NCI-H1092 treated with DMSO at 0.1 percent for 48 hours (cell line): Measurements from ENCODE around the gene PDZD2.
A peak's percentile ranks its signal among the peaks of the same experiment; 100 is the strongest.
"Not testable (repeated sequence)": the region's sequence is repeated elsewhere in the genome, so short reads cannot be mapped to it uniquely, and the experiment has no call there.

Experiments used
- DNase-seq: peaks from one replicate; lab custom pipeline; 2025; lab: John Stamatoyannopoulos, UW

Gene PDZD2

DNA sequence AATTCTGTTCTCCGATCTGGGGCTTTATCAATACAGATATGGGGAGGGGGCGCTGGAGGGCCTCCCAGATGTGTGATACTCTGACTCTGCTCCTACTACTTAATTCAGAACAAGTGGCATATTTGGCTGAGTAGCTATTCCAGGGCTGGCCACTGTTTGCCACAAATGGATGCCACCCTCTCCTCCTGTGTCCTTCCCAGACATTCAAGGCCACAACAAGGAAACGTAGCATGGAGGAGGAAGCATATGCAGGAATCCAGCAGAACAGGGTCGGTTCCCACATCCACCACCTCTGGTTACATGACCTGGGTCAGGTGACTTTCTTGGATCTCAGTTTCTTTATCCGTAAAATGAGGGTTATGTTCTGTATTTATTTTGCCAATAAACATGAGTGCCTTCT is 404.2 kb downstream of the PDZD2 start:
- no peak for DNase-seq

DNA sequence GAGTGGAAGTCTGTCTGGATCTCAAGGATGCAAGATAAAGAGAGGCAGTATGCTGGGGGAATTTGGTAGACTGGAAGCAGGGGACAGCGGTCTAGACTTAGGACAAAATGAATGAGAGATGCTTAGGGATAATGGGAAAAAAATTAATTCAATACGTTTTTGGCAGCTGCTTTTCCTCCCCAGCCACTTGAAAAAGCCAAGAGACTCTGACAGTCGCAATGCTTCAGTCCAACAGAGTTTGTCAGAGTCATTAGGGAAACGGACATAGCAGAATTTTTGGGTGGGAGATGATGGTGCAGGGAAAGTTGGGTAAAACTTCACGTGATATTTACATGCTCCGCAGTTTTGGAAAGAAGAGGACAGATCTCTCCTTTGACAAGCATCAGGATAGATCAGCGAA is 405.5 kb downstream of the PDZD2 start:
- DNase-seq, result no peak

DNA sequence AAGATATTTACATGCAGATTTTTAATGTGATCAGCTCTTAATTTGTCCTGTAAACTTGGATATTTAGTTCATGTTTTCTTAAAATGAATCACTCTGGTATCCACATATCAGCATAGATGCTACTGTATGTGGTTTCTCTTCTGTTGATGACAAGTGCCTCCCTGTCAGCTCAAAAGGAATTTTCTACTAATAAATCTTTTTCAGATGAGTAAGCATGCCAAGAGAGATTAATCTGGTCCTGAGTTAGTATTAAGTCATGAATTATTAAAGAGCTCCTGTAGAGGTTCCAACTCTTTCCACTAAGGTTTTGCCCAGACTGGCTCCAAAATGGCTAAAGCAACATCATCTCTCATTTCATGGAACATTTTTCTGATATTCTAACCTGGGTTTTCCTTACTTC is 406.0 kb downstream of the PDZD2 start:
- no peak for DNase-seq

DNA sequence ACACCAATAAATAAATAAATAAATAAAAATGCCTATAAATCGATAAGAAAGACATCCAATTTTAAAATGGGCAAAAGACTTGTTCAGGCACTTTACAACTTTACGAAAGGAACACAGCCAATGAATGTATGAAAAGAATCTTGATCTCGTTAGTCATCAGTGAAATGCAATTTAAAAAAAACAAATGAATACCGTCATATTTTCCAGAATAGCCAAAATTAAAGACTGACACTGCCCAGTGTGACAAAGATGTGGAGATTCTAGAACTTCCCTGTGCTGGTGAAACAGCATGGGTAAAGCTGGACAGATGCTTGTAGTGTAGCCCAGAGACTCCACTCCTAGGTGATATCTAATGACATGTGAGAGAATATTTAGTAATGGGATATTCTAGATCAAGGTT is 408.1 kb downstream of the PDZD2 start:
- no peak for DNase-seq

GRCh38 chr5:32051796-32052195 is 412.9 kb downstream of the PDZD2 start:
- DNase-seq, result no peak

DNA sequence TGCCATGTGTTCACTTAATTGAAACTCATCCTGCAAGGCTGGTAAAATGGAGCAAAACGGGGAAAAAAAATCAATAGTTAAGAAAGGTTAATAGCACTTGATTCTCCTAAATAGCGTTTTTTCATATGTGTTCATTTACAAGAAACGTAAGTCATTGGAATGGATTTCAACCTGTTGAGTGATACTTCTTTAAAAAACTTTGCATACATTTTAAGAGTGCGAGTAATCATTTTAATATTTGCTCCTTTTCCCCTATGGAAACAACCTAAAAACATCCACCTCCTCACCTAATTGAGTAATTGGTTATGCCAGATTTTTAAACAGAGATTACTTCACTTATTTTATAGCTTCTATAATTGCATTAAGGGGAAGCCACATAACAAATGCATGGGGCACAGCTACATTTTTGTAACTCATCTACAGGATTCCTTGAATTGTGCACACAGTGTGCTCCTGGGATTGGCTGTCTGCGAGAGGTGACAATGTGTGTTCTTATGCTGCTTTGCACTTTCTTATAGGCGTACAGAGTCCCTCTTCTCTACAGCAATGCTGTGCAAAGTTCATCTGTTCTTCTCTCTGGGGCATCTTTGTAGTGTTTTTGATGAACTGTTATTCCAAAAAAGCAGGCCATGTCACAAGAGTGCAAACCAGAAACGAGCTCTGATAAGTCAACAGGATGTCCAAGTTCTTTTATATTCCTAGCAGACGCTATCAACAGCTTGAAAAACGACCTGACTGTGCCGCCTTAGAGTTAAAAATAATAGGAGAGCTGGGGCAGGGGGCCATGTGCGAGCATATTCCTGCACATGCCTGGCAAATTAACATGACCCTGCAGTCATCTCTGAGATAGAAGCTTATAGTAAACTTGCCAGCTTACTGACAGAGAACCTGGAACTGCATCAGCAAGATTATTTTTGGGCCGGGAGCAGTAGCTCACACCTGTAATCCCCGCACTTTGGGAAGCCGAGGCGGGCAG is 417.2 kb downstream of the PDZD2 start:
- no peak for DNase-seq

DNA sequence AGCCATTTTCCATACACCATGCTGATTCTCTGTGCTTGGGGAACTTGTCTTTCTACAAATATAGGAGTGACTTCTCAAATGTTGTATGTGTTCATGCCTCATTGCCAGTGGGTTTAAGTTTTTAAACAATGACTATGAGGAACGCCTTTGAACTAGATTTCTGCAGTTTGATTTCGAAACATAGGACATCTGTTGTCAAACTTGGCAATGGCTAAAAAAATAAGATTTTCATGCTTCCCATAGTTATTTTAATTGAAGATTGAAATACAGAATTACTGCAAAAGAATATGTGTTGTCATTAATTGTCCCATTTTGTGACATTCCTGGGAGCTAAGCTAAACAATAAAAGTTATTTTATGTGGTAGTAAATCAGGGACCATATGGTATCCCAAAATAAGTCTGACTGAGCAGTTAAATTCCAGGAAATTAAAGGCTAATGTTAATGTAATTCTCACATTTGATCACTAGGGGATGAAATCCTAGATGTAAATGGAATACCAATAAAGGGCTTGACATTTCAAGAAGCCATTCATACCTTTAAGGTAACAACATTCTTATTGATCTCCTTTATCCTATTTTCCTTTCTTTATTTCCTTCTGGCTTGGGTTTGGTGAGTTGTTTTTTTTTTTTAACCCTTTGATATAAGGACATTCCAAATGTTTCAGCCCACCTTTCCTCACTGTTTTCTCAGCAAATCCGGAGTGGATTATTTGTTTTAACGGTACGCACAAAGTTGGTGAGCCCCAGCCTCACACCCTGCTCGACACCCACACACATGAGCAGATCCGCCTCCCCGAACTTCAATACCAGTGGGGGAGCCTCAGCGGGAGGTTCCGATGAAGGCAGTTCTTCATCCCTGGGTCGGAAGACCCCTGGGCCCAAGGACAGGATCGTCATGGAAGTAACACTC is 418.5 kb downstream of the PDZD2 start:
- DNase-seq, result no peak

GRCh38 chr5:32058101-32058500 is 419.2 kb downstream of the PDZD2 start:
- no peak for DNase-seq

GRCh38 chr5:32058997-32059396 is 420.1 kb downstream of the PDZD2 start:
- DNase-seq, result no peak

DNA sequence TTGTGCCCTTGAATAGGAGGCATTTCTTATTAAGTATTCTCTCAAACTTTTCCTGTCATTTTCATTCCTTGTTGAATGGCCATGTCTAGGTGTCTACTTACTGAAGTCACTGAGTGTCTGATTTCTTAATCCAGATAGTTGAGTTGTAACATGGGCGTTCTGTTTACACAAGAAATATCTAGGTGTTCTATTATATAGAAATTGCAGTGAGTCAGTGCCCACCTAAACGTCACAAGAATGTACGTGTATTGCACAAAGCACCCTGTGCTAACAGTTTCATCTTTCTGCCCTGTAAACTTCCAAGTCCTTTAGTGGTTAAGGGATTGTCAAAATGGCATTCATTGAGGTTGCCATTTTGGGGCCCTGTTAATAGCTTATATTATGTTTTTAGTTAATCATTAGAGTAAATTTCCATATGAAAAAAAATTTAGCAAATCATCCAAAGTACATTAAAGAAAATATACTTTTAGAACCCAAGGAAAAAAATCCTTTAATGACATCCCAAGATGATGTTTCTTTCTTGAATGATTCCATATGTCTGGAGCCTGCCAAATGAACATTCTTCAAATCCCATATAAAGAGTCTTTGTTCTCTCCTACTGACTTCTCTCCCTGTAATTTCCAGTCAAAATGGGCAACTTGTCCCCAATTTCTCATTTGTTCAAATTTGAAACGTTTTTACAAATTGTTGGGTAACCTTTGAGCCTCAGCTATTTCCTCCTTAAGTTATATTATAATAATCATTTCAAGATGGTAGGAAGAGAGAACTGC is 421.0 kb downstream of the PDZD2 start:
- no peak for DNase-seq

DNA sequence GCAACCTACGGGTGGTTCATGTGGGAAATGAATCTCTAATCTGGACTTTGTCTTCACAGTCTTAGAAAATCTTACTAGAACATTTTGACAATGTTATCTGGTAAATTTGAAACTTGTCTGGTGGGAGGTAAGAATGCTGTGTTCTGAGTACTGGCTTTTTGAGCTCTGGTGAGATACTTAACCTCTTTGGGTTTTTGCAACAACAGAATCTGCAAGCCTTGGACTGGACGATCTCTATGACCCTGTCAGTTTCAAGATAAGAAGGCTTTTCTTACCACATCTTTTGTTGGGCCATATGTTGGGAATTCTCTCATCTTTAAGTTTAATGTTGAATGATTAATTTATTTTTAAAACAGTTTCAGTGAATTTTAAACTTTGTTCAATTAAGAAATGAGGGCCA is 422.3 kb downstream of the PDZD2 start:
- no peak for DNase-seq

DNA sequence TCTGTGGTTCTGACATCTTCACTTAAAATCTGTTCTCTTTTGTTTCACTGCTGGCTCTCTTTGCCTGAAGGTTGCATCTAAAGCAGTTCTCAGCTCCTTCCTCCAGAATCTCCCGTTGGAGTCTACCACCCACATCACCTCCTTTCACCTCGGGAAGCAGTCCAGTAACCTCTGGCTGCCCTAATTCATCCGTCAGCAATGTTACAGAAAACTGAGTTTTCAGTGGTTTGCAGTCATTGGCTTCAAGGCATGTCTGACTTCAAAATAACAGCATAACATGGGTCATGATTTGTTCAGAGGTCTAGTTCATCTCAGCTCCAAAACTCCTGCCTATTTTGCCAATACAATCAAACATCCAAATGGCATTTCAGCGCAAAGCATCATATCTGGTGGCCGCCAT is 427.5 kb downstream of the PDZD2 start:
- no peak for DNase-seq

DNA sequence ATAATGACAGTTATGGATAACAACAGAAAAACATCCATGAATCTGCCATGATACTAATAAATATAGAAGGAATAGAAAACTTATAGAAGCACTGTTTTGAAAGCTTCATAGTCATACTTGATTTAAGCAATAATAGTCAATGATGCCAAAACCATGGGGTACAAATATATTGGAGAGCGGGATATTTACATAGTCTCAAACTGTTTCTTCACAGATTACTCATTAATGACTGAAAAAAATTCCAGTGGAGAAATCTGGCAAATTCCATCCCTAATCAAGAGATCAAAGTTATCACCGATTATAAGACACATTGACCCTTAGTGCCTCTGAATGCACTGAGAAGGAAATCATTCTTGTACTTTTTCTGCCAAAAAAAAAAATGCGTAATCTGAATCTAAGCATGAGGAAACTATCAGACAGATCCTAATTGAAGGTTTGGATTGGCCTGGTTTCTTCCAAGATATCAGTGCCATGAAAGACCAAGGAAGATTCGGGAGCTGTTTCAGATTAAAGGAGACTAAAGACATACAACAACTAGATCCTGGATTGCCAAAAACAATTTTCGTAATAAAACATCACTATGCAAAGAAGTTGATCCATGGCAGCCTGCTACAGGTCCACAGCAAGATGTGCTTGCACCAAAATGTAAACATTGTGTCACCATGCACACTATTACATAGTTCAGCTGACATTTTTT is 429.0 kb downstream of the PDZD2 start:
- DNase-seq, result no peak

DNA sequence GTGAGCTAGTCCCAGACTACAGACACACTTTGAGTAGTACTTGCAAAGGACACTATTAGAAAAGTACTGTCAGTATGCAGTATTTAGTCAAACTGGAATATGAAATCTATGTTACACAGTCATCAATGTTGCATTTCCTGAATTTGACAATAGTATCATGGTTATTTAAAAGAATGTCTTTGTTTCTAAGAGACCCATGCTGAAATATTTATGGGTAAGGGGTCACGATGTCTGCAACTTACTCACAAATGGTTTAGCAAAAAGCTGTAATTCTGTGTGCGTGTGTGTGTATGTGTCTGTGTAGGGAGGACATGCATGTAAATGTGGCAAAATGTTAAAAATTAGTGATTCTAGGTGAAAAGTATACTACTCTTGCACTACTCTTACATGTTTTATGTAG is 429.6 kb downstream of the PDZD2 start:
- no peak for DNase-seq

DNA sequence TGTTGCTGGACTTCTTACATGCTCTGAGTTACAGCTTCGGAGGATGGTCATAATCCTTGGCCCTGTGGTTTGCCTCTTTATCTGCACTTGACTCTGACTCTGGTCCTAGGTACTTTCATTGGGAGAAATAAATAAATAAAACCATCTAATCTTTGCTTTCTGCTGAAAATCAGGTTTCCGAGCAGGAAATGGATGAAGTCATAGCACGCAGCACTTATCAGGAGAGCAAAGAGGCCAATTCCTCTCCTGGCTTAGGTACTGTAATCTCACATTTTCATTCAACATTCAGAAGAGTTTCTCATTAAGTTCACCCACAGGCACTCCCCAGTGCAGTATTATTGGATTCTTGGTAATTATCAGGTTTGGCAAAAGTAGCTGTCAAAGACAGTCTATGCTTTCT is 430.5 kb downstream of the PDZD2 start:
- DNase-seq, result no peak

- no peak for DNase-seq
Observed at GRCh38 chr5:32071351-32071944, 432.5 kb downstream of the PDZD2 start.

GRCh38 chr5:32072054-32072453 is 433.1 kb downstream of the PDZD2 start:
- DNase-seq, result no peak

GRCh38 chr5:32074401-32074800 is 435.5 kb downstream of the PDZD2 start:
- DNase-seq, result no peak

DNA sequence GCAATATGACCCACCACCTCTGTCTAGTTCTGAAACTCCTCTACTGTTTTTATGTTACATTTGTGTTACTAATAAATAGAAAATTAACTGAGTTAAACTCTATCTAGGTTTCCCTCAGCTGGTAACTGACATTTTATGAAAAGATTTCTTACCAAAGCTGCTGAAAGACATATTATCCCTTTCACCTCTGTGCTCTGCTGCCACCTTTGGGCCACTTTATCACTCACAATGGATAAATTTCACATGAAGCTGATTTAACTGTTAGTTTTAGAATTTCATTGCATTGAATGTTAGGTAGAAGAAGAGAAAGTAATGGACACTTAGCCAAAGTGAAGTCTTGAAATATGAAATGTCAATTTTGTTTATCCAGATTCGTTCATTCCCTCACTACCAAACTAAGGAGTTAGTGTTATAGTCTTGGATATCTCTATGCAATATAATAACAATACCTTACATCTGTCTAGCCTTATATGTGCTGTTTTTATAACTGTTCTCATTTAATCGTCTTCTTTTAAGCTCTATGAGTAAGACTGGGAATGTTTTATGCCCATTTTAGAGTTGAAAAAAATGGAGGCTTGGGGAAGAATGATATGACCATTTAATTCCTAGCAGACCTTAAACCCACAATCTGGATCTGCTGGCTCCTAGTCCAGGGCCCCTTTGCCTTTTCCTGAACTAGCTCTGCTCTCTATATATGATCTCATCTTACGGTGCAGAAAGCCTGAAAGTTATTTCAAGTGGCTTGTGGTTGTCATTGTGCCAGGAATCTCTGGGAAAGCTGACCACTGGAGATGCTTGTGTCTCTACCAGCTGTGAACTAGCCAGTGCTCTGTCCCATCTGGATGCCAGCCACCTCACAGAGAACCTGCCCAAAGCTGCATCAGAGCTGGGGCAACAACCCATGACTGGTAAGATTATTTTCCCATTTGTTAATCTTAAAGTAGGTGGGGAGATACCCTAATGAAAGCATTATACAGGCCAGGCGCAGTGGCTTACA is 438.1 kb downstream of the PDZD2 start:
- DNase-seq, result peak; percentile 25

DNA sequence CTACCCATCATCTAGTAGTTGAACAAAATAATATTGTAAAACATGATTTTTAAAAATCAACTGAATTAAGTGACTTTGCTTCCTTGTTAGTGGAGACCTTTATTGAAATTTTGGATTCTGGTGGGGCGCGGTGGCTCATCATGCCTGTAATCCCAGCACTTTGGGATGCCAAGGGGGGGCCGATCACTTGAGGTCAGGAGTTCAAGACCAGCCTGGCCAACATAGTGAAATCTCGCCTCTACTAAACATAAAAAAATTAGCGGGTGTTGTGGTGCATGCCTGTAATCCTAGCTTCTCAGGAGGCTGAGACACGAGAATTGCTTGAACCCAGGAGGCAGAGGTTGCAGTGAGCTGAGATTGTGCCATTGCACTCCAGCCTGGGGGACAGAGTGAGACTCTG is 439.9 kb downstream of the PDZD2 start:
- not testable (repeated sequence) for DNase-seq
